Large intestine (tissue), 3 donors: ENCODE measurements around the gene GPATCH3. TPM values are rescaled to one million over a fixed set of nuclear protein-coding genes. Genes with fewer than 3 reads are reported as not detected.
"Not testable (repeated sequence)": the region's sequence is repeated elsewhere in the genome, so short reads cannot be mapped to it uniquely, and the experiment has no call there.

Experiments used
- DNase-seq, 2 donors: peaks; one replicate each; pipeline versions ENCODE4 v3.0.0 to v3.0.0-alpha.2; 2013
- H3K27ac ChIP-seq: one replicate; pipeline ENCODE4 v1.5.1; 2013; ENCODE audit warnings: low read length
- H3K27me3 ChIP-seq: 2 replicates; pipeline ENCODE4 v1.6.1; 2013; ENCODE audit warnings: low read length; ENCODE audit not compliant: control insufficient read depth, insufficient read depth
- H3K36me3 ChIP-seq: 2 replicates; pipeline ENCODE4 v1.6.1; 2013; ENCODE audit warnings: low read length; ENCODE audit not compliant: control insufficient read depth, insufficient read depth
- H3K4me1 ChIP-seq: one replicate; pipeline ENCODE4 v1.6.1; 2013; ENCODE audit warnings: low read length; ENCODE audit not compliant: control insufficient read depth, insufficient read depth
- H3K4me3 ChIP-seq: one replicate; pipeline ENCODE4 v1.5.1; 2013; ENCODE audit warnings: low read length
- H3K9me3 ChIP-seq: one replicate; pipeline ENCODE4 v1.6.1; 2013; ENCODE audit warnings: mild to moderate bottlenecking, low read depth, low read length, moderate library complexity; ENCODE audit not compliant: control insufficient read depth
- WGBS: methylation state at CpG from one replicate; pipeline ENCODE4 v1.1.5; 2013; ENCODE audit warnings: low lambda C conversion rate; ENCODE audit not compliant: insufficient coverage; 5-methylcytosine and 5-hydroxymethylcytosine counted together
- polyA plus RNA-seq: library from polyadenylated mRNA; unstranded; fragments of 120-200 nt; gene quantifications from one replicate; pipeline ENCODE4 v1.2.1, GENCODE V29; 2013

Gene GPATCH3
- polyA plus RNA-seq, 1 donor = 14.7 TPM

- Histone ChIP-seq H3K4me1 (peaks cover 24% of the 10 kb centered on the region), H3K36me3 (peaks cover 52% of the 10 kb centered on the region)
- not testable (repeated sequence) for DNase-seq, H3K9me3 ChIP-seq, H3K27ac ChIP-seq, H3K27me3 ChIP-seq, H3K4me3 ChIP-seq
- no CpG with 5 or more reads among the region's 6 CpGs for WGBS
Observed at GRCh38 chr1:26847826-26848225, 52.4 kb downstream of the GPATCH3 start.

GRCh38 chr1:26844424-26845196, 55.7 kb downstream of the GPATCH3 start:
- WGBS = no CpG with 5 or more reads among the region's 13 CpGs
- no peaks in the 10 kb centered on the region for H3K27me3 ChIP-seq

More at GRCh38 chr1:26844424-26845196, 55.7 kb downstream of the GPATCH3 start:
- Histone ChIP-seq H3K27ac (no peak overlapping the region), H3K4me1 (peaks cover 13% of the 10 kb centered on the region), H3K36me3 (peaks cover 43% of the 10 kb centered on the region), H3K9me3 (no peaks in the 10 kb centered on the region), H3K4me3 (no peak overlapping the region)
- DNase-seq = no peak

Other genes starting within 250 kb of the GPATCH3 start
- gene ARID1A, start 204.5 kb downstream of the GPATCH3 start, polyA plus RNA-seq = 64.2 TPM
- gene PIGV, start 112.5 kb downstream of the GPATCH3 start, polyA plus RNA-seq = 15.6 TPM
- gene ZDHHC18, start 73.8 kb downstream of the GPATCH3 start, polyA plus RNA-seq = 16.2 TPM
- 6.9 TPM for gene SFN, start 37.3 kb downstream of the GPATCH3 start, polyA plus RNA-seq
- 28.5 TPM for gene GPN2, start 10.2 kb downstream of the GPATCH3 start, polyA plus RNA-seq
- gene NR0B2, start 13.5 kb upstream of the GPATCH3 start, polyA plus RNA-seq = 91.2 TPM
- 67.8 TPM for gene NUDC, start 21.3 kb upstream of the GPATCH3 start, polyA plus RNA-seq
- 20.4 TPM for gene KDF1, start 60.0 kb upstream of the GPATCH3 start, polyA plus RNA-seq
- 16.0 TPM for gene TRNP1, start 93.2 kb upstream of the GPATCH3 start, polyA plus RNA-seq
- 1.5 TPM for gene TENT5B, start 112.4 kb upstream of the GPATCH3 start, polyA plus RNA-seq